HG03571 (cell line): ENCODE results near the gene CHAD.
"Not testable (repeated sequence)": the region's sequence is repeated elsewhere in the genome, so short reads cannot be mapped to it uniquely, and the experiment has no call there.

Source experiments
- ATAC-seq: cut with Tn5 transposase; IDR thresholded peaks from one replicate; pipeline ENCODE4 v1.9.1; 2021; ENCODE audit not compliant: unreplicated experiment

Gene CHAD

GRCh38 chr17:50430821-50431618, 37.7 kb downstream of the CHAD start:
- no peak for ATAC-seq

GRCh38 chr17:50429793-50430192, 38.9 kb downstream of the CHAD start:
- no peak for ATAC-seq

GRCh38 chr17:50428831-50429424, 39.8 kb downstream of the CHAD start:
- ATAC-seq: no peak

- ATAC-seq: not testable (repeated sequence)
These were observed 40.6 kb downstream of the CHAD start for GRCh38 chr17:50428126-50428525.

GRCh38 chr17:50426814-50427787, 41.6 kb downstream of the CHAD start:
- ATAC-seq: no peak

- no peak for ATAC-seq
These were observed 42.3 kb downstream of the CHAD start for GRCh38 chr17:50426472-50426782.

GRCh38 chr17:50425682-50426471, 42.8 kb downstream of the CHAD start, which contains the start of gene ACSF2:
Gene ACSF2, plus strand, starts transcription at chr17:50426218. Its CDS starts 44 bp downstream, at chr17:50426262.
- no peak for ATAC-seq

GRCh38 chr17:50424996-50425681, 43.5 kb downstream of the CHAD start:
- ATAC-seq: no peak

GRCh38 chr17:50424246-50424995, 44.3 kb downstream of the CHAD start:
- no peak for ATAC-seq

- ATAC-seq: no peak
These were observed 45.0 kb downstream of the CHAD start for GRCh38 chr17:50423553-50424159.

GRCh38 chr17:50422738-50423137, 45.9 kb downstream of the CHAD start:
- ATAC-seq: no peak

GRCh38 chr17:50421308-50422051, 47.2 kb downstream of the CHAD start:
- ATAC-seq: no peak

- ATAC-seq: no peak
These were observed 48.1 kb downstream of the CHAD start for GRCh38 chr17:50420419-50421112.

- ATAC-seq: not testable (repeated sequence)
These were observed 49.1 kb downstream of the CHAD start for GRCh38 chr17:50419577-50419976.

GRCh38 chr17:50414808-50415207, 53.9 kb downstream of the CHAD start:
- ATAC-seq: no peak
